Right lobe of liver (tissue), 6 donors: ENCODE measurements around the gene GPR39. TPM values are rescaled to one million over a fixed set of nuclear protein-coding genes. Genes with fewer than 3 reads are reported as not detected.

Experiments
- ATAC-seq, 4 donors: fragments of 200-7000 bp; cut with Tn5 transposase; one replicate each; pipeline ENCODE4 v1.9.1; 2020; ENCODE audit warnings: mild to moderate bottlenecking in 4 of 4, moderate library complexity in 4 of 4
- DNase-seq, 3 donors: peaks; one replicate each; pipeline ENCODE4 v3.0.0-alpha.2; 2020
- H3K27ac ChIP-seq, 3 donors: fragments of 200-600 bp; one replicate each; pipeline ENCODE4 v1.8.0; 2022
- H3K27me3 ChIP-seq, 2 donors: fragments of 200-600 bp; one replicate each; pipeline ENCODE4 v1.8.0; 2022
- H3K36me3 ChIP-seq, 4 donors: fragments of 200-600 bp; sonication (generic) in 1 of 4; one replicate each; pipeline versions ENCODE4 v1.5.1 to v1.8.0; 2017 to 2022; ENCODE audit warnings: control low read depth in 1 of 4
- H3K4me1 ChIP-seq, 4 donors: fragments of 200-600 bp; sonication (generic) in 1 of 4; one replicate each; pipeline versions ENCODE4 v1.5.1 to v1.8.0; 2017 to 2022; ENCODE audit warnings: control low read depth in 1 of 4
- H3K4me3 ChIP-seq, 3 donors: fragments of 200-600 bp; one replicate each; pipeline ENCODE4 v1.8.0; 2022
- H3K9me3 ChIP-seq, 4 donors: fragments of 200-600 bp; sonication (generic) in 1 of 4; one replicate each; pipeline versions ENCODE4 v1.5.1 to v1.8.0; 2017 to 2022; ENCODE audit warnings: control low read depth in 1 of 4
- CTCF ChIP-seq, 4 donors: fragments of 200-600 bp in 3 of 4; fragments of 450-650 bp in 1 of 4; IDR thresholded peaks; one replicate each; pipeline versions ENCODE4 v1.5.1 to v1.8.0; 2016 to 2022; ENCODE audit warnings: antibody characterized with exemption in 4 of 4, mild to moderate bottlenecking in 2 of 4
- POLR2A ChIP-seq: fragments of 450-650 bp; IDR thresholded peaks from one replicate; pipeline ENCODE4 v1.6.1; 2017; ENCODE audit warnings: antibody characterized with exemption, mild to moderate bottlenecking
- WGBS: methylation state at CpG from one replicate; pipeline ENCODE4 v1.1.6; 2018; ENCODE audit warnings: low coverage, low lambda C conversion rate; ENCODE audit not compliant: insufficient coverage; ENCODE audit errors: missing lambda C conversion rate; 5-methylcytosine and 5-hydroxymethylcytosine counted together
- intact Hi-C, 2 donors: fragments of 100-400 bp; cut with DNase I; formaldehyde crosslinking; loops; one replicate each; pipeline versions ENCODE4 v1.11.2 to v1.14.1; 2022
- total RNA-seq, 6 experiments: library from RNA; depleted of rRNA in 2 of 6; stranded (reverse); fragments of >200 nt in 2 of 6; fragmentation: NEBNext Ultra II Directional in 3 of 6; extraction: Animal tissue kit (Norgen Biotek cat#: 25700) in 3 of 6; gene quantifications; one replicate each; pipeline versions ENCODE4 v1.1.0 to v1.2.4, GENCODE V29; 2016 to 2023
- donor health status: DM: no; HTN: yes; CAD: no.
- donor health status: DM: no; HTN: no; CAD: no.
- donor health status: DM: no; HTN: no; CAD: no.
- donor health status: DM: no; HTN: yes; CAD: no.
- donor health status: DM: no; HTN: yes; CAD: no.

The GPR39 gene
- total RNA-seq, 6 experiments from 2014 or later = 3.6 to 9.1 (median 6.0) TPM

- DNase-seq (no peak), ATAC-seq (no peak)
- no peak overlapping the region for H3K27ac ChIP-seq
- TF ChIP-seq POLR2A = no peak
- no peak for TF ChIP-seq CTCF (IDR thresholded peaks at IDR 0.05)
- H3K4me1 ChIP-seq = no peaks in the 10 kb centered on the region
- 80% methylated on average over 11 of the region's 11 CpGs for WGBS
- H3K9me3 ChIP-seq = no peaks in the 10 kb centered on the region
- no peak overlapping the region for H3K4me3 ChIP-seq
- H3K27me3 ChIP-seq = no peaks in the 10 kb centered on the region
- intact Hi-C loops = loop anchor here in 1 of 2 donors (10.0 kb wide), 1 partner anchor 85 kb away; no protein-coding TSS in a partner anchor
- no peaks in the 10 kb centered on the region for H3K36me3 ChIP-seq
Measured at GRCh38 chr2:132549935-132550670, 133.5 kb downstream of the GPR39 start.

GRCh38 chr2:132550946-132551345 lies 134.3 kb downstream of the GPR39 start:
- Histone ChIP-seq H3K36me3 (no peaks in the 10 kb centered on the region), H3K4me1 (no peaks in the 10 kb centered on the region), H3K27me3 (no peaks in the 10 kb centered on the region), H3K27ac (no peak overlapping the region), H3K9me3 (no peaks in the 10 kb centered on the region), H3K4me3 (no peak overlapping the region)
- intact Hi-C loops = no loop called here
- 85% methylated on average over 2 of the region's 2 CpGs for WGBS
- DNase-seq = no peak
- no peak for TF ChIP-seq POLR2A
- TF ChIP-seq CTCF (IDR thresholded peaks at IDR 0.05) = no peak
- ATAC-seq = no peak

- DNase-seq = no peak
- ATAC-seq = no peak
- Histone ChIP-seq H3K4me3 (no peak overlapping the region), H3K9me3 (no peaks in the 10 kb centered on the region), H3K27ac (no peak overlapping the region), H3K4me1 (peaks cover 0 to 10% (median 3%) of the 10 kb centered on the region in 4 donors), H3K27me3 (no peaks in the 10 kb centered on the region), H3K36me3 (no peaks in the 10 kb centered on the region)
- intact Hi-C loops = no loop called here
- TF ChIP-seq CTCF (IDR thresholded peaks at IDR 0.05) = no peak
- TF ChIP-seq POLR2A = no peak
- WGBS = 32% methylated on average over 2 of the region's 9 CpGs
Measured at GRCh38 chr2:132557694-132558093, 141.1 kb downstream of the GPR39 start.

GRCh38 chr2:132559326-132559725 lies 142.7 kb downstream of the GPR39 start:
- intact Hi-C loops = no loop called here
- DNase-seq (no peak), ATAC-seq (no peak)
- TF ChIP-seq POLR2A = no peak
- TF ChIP-seq CTCF (IDR thresholded peaks at IDR 0.05) = no peak
- Histone ChIP-seq H3K9me3 (no peaks in the 10 kb centered on the region), H3K27ac (no peak overlapping the region), H3K36me3 (no peaks in the 10 kb centered on the region), H3K27me3 (no peaks in the 10 kb centered on the region), H3K4me1 (peaks cover 0 to 10% (median 3%) of the 10 kb centered on the region in 4 donors), H3K4me3 (no peak overlapping the region)
- 85% methylated on average over 8 of the region's 12 CpGs for WGBS
